K562 (cell line): ENCODE measurements around the gene PAIP2. TPM values are rescaled to one million over a fixed set of nuclear protein-coding genes. Genes with fewer than 3 reads are reported as not detected.

Experiments used
- ATAC-seq: fragments of 200-7000 bp; cut with Tn5 transposase; 3 replicates; pipeline ENCODE4 v1.9.1; 2020; ENCODE audit warnings: moderate library complexity
- BruUV-seq: library from RNA; stranded (reverse); fragments of 400-500 nt; replicated peaks from 2 replicates; lab custom pipeline; 2021; lab: Mats Ljungman, UMichigan
- CTCF ChIA-PET: fragments of 300-600 bp; formaldehyde crosslinking; extraction: SDS; loops from one replicate; lab custom pipeline; 2021; ENCODE audit warnings: low intra/inter-chr PET ratio; lab: Yijun Ruan, JAX
- POLR2A ChIA-PET: fragments of 300-600, 350-650 bp; sonication (Branson Sonifier 250); formaldehyde crosslinking; extraction: SDS; loops from one replicate; lab custom pipeline; 2021; ENCODE audit warnings: antibody characterized with exemption, inconsistent platforms; lab: Yijun Ruan, JAX
- DNase-seq, 4 experiments: peaks; one replicate each; pipeline versions ENCODE4 v3.0.0 to v3.0.0-alpha.2; 2011 to 2018; ENCODE audit warnings: low spot score in 3 of 4, mixed read lengths in 3 of 4; ENCODE audit errors: extremely low read depth in 1 of 4
- FAIRE-seq: peaks from 2 replicates; lab custom pipeline; 2011; peaks lifted over from hg19 to GRCh38; lab: Jason Lieb, UNC
- H2AFZ ChIP-seq: 2 replicates; pipeline ENCODE4 v1.6.0; 2011; ENCODE audit warnings: low read depth, low read length, control low read depth, inconsistent platforms
- H3K27ac ChIP-seq: fragments of 200-600 bp; 3 replicates; pipeline ENCODE4 v1.8.0; 2011; ENCODE audit warnings: low read depth, mild to moderate bottlenecking, control low read depth, inconsistent platforms, low read length, moderate library complexity, mixed read lengths; ENCODE audit errors: extremely low read depth
- H3K27me3 ChIP-seq, 2 experiments: fragments of 300-600 bp in 1 of 2; 2 replicates in 1 of 2; 3 replicates in 1 of 2; pipeline versions ENCODE4 v1.6.0 to v1.8.0; 2011; ENCODE audit warnings: inconsistent platforms in 2 of 2, low read length in 2 of 2, mild to moderate bottlenecking in 1 of 2, mixed read lengths in 1 of 2, moderate library complexity in 1 of 2; ENCODE audit not compliant: control insufficient read depth in 2 of 2, insufficient read depth in 2 of 2
- H3K36me3 ChIP-seq: fragments of 300-600 bp; 3 replicates; pipeline ENCODE4 v1.8.0; 2011; ENCODE audit warnings: mild to moderate bottlenecking, low read length, inconsistent platforms; ENCODE audit not compliant: control insufficient read depth, insufficient read depth
- H3K4me1 ChIP-seq, 2 experiments: fragments of 200-600 bp in 1 of 2; replicated peaks in 1 of 2; 2 replicates in 1 of 2; 3 replicates in 1 of 2; pipeline versions ENCODE4 v1.5.1 to v1.8.0; 2011; ENCODE audit warnings: inconsistent platforms in 2 of 2, low read length in 2 of 2, mild to moderate bottlenecking in 1 of 2, mixed read lengths in 1 of 2, moderate library complexity in 1 of 2; ENCODE audit not compliant: control insufficient read depth in 2 of 2, insufficient read depth in 2 of 2
- H3K4me2 ChIP-seq: 2 replicates; pipeline ENCODE4 v1.6.1; 2011; ENCODE audit warnings: low read length, control low read depth, inconsistent platforms, mixed read lengths; ENCODE audit not compliant: insufficient read depth
- H3K4me3 ChIP-seq: fragments of 200-600 bp; sonication (generic), shearing (Covaris generic); 2 replicates; pipeline ENCODE4 v1.5.1; 2016; ENCODE audit warnings: control low read depth, inconsistent platforms
- H3K79me2 ChIP-seq: fragments of 200-600 bp; 3 replicates; pipeline ENCODE4 v1.8.0; 2011; ENCODE audit warnings: low read length, inconsistent platforms; ENCODE audit not compliant: control insufficient read depth, insufficient read depth
- H3K9ac ChIP-seq, 2 experiments: 2 replicates each; pipeline versions ENCODE4 v1.6.0 to v1.6.1; 2011; ENCODE audit warnings: low read depth in 2 of 2, low read length in 2 of 2, control low read depth in 1 of 2, inconsistent platforms in 1 of 2, mild to moderate bottlenecking in 1 of 2, mixed read lengths in 1 of 2; ENCODE audit not compliant: insufficient read depth in 1 of 2
- H3K9me1 ChIP-seq: one replicate; pipeline ENCODE4 v1.6.0; 2011; ENCODE audit warnings: inconsistent platforms, mild to moderate bottlenecking, low read length, moderate library complexity; ENCODE audit not compliant: control insufficient read depth, insufficient read depth
- H3K9me3 ChIP-seq: replicated peaks from 2 replicates; pipeline ENCODE4 v1.5.1; 2011; ENCODE audit warnings: low read depth, low read length, inconsistent platforms; ENCODE audit not compliant: control insufficient read depth, insufficient read depth
- H4K20me1 ChIP-seq: replicated peaks from 2 replicates; pipeline ENCODE4 v1.6.1; 2011; ENCODE audit warnings: low read length, inconsistent platforms, mixed read lengths; ENCODE audit not compliant: control insufficient read depth, insufficient read depth
- BRD4 ChIP-seq: fragments of 200-600 bp; sonication (generic); IDR thresholded peaks from 2 replicates; pipeline ENCODE4 v1.6.1; 2017; ENCODE audit warnings: inconsistent platforms
- CCNT2 ChIP-seq: IDR thresholded peaks from 2 replicates; pipeline ENCODE4 v1.6.1; 2011; ENCODE audit warnings: borderline replicate concordance, low read depth, mild to moderate bottlenecking, moderate library complexity, mixed read lengths, low read length; ENCODE audit not compliant: insufficient read length; ENCODE audit errors: extremely low read depth
- EZH2 ChIP-seq: IDR thresholded peaks from 2 replicates; pipeline ENCODE4 v1.6.1; 2012; ENCODE audit warnings: low read depth, mild to moderate bottlenecking, inconsistent platforms, low read length, borderline replicate concordance
- FUS ChIP-seq: fragments of 200-400 bp; formaldehyde crosslinking; optimal IDR thresholded peaks from 2 replicates; pipeline ENCODE3; 2017; ENCODE audit warnings: low read depth, low read length
- GTF2F1 ChIP-seq: IDR thresholded peaks from 2 replicates; pipeline ENCODE4 v1.6.1; 2011; ENCODE audit warnings: low read depth, low read length, improper control_type of control experiment
- HDGF ChIP-seq: fragments of 450-650 bp; IDR thresholded peaks from 2 replicates; pipeline ENCODE4 v1.6.1; 2016
- HEY1 ChIP-seq: fragments of 250-450 bp; sonication (Bioruptor Pico); IDR thresholded peaks from 2 replicates; pipeline ENCODE4 v1.5.0; 2020; ENCODE audit warnings: mild to moderate bottlenecking, moderate library complexity, borderline replicate concordance
- HIVEP1 ChIP-seq: fragments of 250-450 bp; sonication (Bioruptor Pico); IDR thresholded peaks from 2 replicates; pipeline ENCODE4 v1.4.0; 2020; ENCODE audit warnings: mild to moderate bottlenecking
- KAT7 ChIP-seq: sonication (generic); formaldehyde crosslinking; IDR thresholded peaks from 2 replicates; pipeline ENCODE4 v1.8.0; 2022; ENCODE audit warnings: missing genetic modification reagents, mild to moderate bottlenecking, borderline replicate concordance
- KDM4B ChIP-seq, 2 experiments: fragments of 450-650 bp in 1 of 2; sonication (generic) in 1 of 2; IDR thresholded peaks; 2 replicates each; pipeline ENCODE4 v1.6.1; 2016 to 2017; ENCODE audit warnings: borderline replicate concordance in 2 of 2, antibody characterized with exemption in 1 of 2, low read depth in 1 of 2, mild to moderate bottlenecking in 1 of 2
- MAFG ChIP-seq: fragments of 450-650 bp; conservative IDR thresholded peaks from 2 replicates; pipeline ENCODE4 v1.6.1; 2016; ENCODE audit warnings: missing genetic modification characterization, missing compliant biosample characterization
- MBD2 ChIP-seq: sonication (generic); IDR thresholded peaks from 2 replicates; pipeline ENCODE4 v1.6.1; 2016; ENCODE audit warnings: low read depth, borderline replicate concordance
- MCM3 ChIP-seq: fragments of 450-650 bp; IDR thresholded peaks from 2 replicates; pipeline ENCODE4 v1.6.1; 2016
- NFE2 ChIP-seq: IDR thresholded peaks from 2 replicates; pipeline ENCODE4 v1.6.1; 2014; ENCODE audit warnings: antibody characterized with exemption, low read depth
- POLR3G ChIP-seq: IDR thresholded peaks from 2 replicates; pipeline ENCODE4 v1.6.1; 2011; ENCODE audit not compliant: insufficient read length, insufficient replicate concordance; ENCODE audit errors: extremely low read depth
- SMAD1 ChIP-seq: fragments of 150-350 bp; IDR thresholded peaks from 2 replicates; pipeline ENCODE4 v1.6.1; 2014; ENCODE audit warnings: low read length, low read depth; ENCODE audit not compliant: partially characterized antibody
- ZNF124 ChIP-seq: sonication (generic); formaldehyde crosslinking; IDR thresholded peaks from 2 replicates; pipeline ENCODE4 v1.8.1; 2022; ENCODE audit warnings: missing genetic modification reagents
- ZNF277 ChIP-seq: fragments of 250-450 bp; sonication (Bioruptor Pico); IDR thresholded peaks from 2 replicates; pipeline ENCODE4 v1.8.0; 2022; ENCODE audit warnings: inconsistent platforms, mild to moderate bottlenecking, moderate library complexity, borderline replicate concordance
- ZNF551 ChIP-seq: fragments of 250-450 bp; sonication (Bioruptor Pico); IDR thresholded peaks from 2 replicates; pipeline ENCODE4 v1.5.0; 2021; ENCODE audit warnings: mild to moderate bottlenecking, moderate library complexity
- WGBS: fragments of 100-300 bp; shearing (Covaris generic); methylation state at CpG from one replicate; pipeline ENCODE4 v1.1.6; 2016; ENCODE audit warnings: low coverage, mixed read lengths; ENCODE audit not compliant: insufficient coverage; ENCODE audit errors: missing lambda C conversion rate; 5-methylcytosine and 5-hydroxymethylcytosine counted together
- in situ Hi-C: fragments of 300-500 bp; cut with MboI; formaldehyde crosslinking; loops from 4 replicates; pipeline ENCODE4 v1.15.0; 2018; ENCODE audit warnings: inconsistent platforms, mixed read lengths
- intact Hi-C: fragments of 100-400 bp; cut with micrococcal nuclease; formaldehyde crosslinking; loops from 2 replicates; pipeline ENCODE4 v1.14.2; 2022
- polyA plus RNA-seq, 8 experiments: library from polyadenylated mRNA; depleted of rRNA in 4 of 8; stranded (reverse) in 5 of 8; unstranded in 3 of 8; fragments of >200 nt; fragmentation: Nextera tagmentation in 2 of 8; fragmentation: Illumina TruSeq in 1 of 8; extraction: Ambion mirVana in 2 of 8; extraction: Trizol in 1 of 8; gene quantifications; 2 replicates each; pipeline versions ENCODE4 v1.2.1 to v1.2.3, GENCODE V29; 2011 to 2014; ENCODE audit warnings: inconsistent platforms in 1 of 8, missing spikeins in 1 of 8
- total RNA-seq, 7 experiments: library from RNA; depleted of rRNA in 6 of 7; stranded (reverse); fragments of >200 nt in 6 of 7; fragmentation: Illumina TruSeq in 2 of 7; extraction: Trizol in 2 of 7; gene quantifications; 2 replicates each; pipeline versions ENCODE4 v1.2.1 to v1.2.3, GENCODE V29; 2011 to 2021; ENCODE audit warnings: low replicate concordance in 1 of 7

The PAIP2 gene
- total and polyA plus RNA-seq, 9 of the 15 experiments (the other 6 are each of a cell fraction or from before 2014, with no cell fraction given), result 78.3 to 187 (median 128) TPM

- no peak for TF ChIP-seq KDM4B (IDR thresholded peaks at IDR 0.05; ENCODE audit: borderline replicate concordance in 2 of 2, low read depth in 1 of 2)
- TF ChIP-seq KAT7 (CRISPR knock-in tag), result no peak
- TF ChIP-seq, all 486 proteins: peak for 9
Observed at GRCh38 chr5:139403418-139403786, 61.7 kb downstream of the PAIP2 start (continued).

- in situ Hi-C loops (no loop called here), intact Hi-C loops (loop anchor here (2.0 to 5.0 kb wide), 2 partner anchors 19 to 62 kb away; partner anchors contain the start of gene PAIP2)
- Histone ChIP-seq H3K4me1 (peaks cover 11 to 15% of the 10 kb centered on the region in 2 experiments; a peak in 4 of 5 replicates), H2AFZ (peak within 1 kb of the TSS; percentile 97), H3K9ac (peak within 1 kb of the TSS; percentile 73 to 88), H3K27ac (peak within 1 kb of the TSS; percentile 90), H3K9me1 (no peaks in the 10 kb centered on the region), H3K36me3 (0 out of 3 replicates have a peak, but pooled peaks cover 2% of the 10 kb centered on the region), H3K79me2 (no peaks in the 10 kb centered on the region), H3K27me3 (no peaks in the 10 kb centered on the region), H3K4me3 (peak within 1 kb of the TSS; percentile 50), H3K9me3 (no peaks in the 10 kb centered on the region), H4K20me1 (no peaks in the 10 kb centered on the region), H3K4me2 (peak within 1 kb of the TSS; percentile 99)
- ChIA-PET CTCF (no interaction called here), POLR2A (interaction anchor here (0.6 to 1.6 kb wide), 6 partner anchors 10 to 371 kb away, joined by 3 to 5 read pairs (median 3); no protein-coding TSS in a partner anchor)
- FAIRE-seq (peak; percentile 91), ATAC-seq (peak; percentile 98), DNase-seq (peak; percentile 98 to 99 (median 99))
- no TSS peak for BruUV-seq
- WGBS, result under 1% methylated on average over 41 of the region's 41 CpGs
- TF ChIP-seq HEY1 (CRISPR knock-in tag), result no peak
- TF ChIP-seq SMAD1, result peak; percentile 22
- TF ChIP-seq BRD4, result no peak
- no peak for TF ChIP-seq MAFG (tag)
- TF ChIP-seq POLR3G, result no peak
- no peak for TF ChIP-seq MCM3
- no peak for TF ChIP-seq ZNF277 (CRISPR knock-in tag)
- TF ChIP-seq FUS, result no peak
- TF ChIP-seq CCNT2, result no peak
- no peak for TF ChIP-seq GTF2F1
- TF ChIP-seq NFE2, result no peak
- no peak for TF ChIP-seq HDGF
- peak; percentile 65; the same call in 1 of the 2 replicates for TF ChIP-seq MBD2
- no peak for TF ChIP-seq HIVEP1 (CRISPR knock-in tag)
- no peak for TF ChIP-seq ZNF124
- TF ChIP-seq EZH2, result no peak
- TF ChIP-seq ZNF551 (CRISPR knock-in tag), result no peak
Observed at GRCh38 chr5:139403787-139404483, 62.3 kb downstream of the PAIP2 start, which contains the start of gene SPATA24. Gene SPATA24, minus strand, starts transcription at chr5:139404089. Its CDS starts 29 bp downstream, at chr5:139404060.
